NCI-H2171 treated with DMSO at 0.1 percent for 48 hours (cell line): Measurements from ENCODE around the gene THSD1.
"Not testable (repeated sequence)": the region's sequence is repeated elsewhere in the genome, so short reads cannot be mapped to it uniquely, and the experiment has no call there.

Experiments used
- DNase-seq: peaks from one replicate; lab custom pipeline; 2025; lab: John Stamatoyannopoulos, UW

The THSD1 gene

GRCh38 chr13:52408071-52408658, 2.2 kb upstream of the THSD1 start:
- not testable (repeated sequence) for DNase-seq

DNA sequence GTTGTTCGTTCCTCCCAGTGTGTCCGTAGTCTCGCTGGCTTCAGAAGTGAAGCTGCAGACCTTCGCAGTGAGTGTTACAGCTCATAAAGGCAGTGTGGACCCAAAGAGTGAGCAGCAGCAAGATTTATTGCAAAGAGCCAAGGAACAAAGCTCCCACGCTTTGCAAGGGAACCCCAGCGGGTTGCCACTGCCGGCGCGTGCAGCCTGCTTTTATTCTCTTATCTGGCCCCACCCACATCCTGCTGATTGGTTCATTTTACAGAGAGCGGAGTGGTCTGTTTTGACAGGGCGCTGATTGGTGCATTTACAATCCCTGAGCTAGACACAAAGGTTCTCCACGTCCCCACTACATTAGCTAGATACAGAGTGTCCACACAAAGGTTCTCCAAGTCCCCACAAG, 1.5 kb upstream of the THSD1 start:
- DNase-seq, result not testable (repeated sequence)

DNA sequence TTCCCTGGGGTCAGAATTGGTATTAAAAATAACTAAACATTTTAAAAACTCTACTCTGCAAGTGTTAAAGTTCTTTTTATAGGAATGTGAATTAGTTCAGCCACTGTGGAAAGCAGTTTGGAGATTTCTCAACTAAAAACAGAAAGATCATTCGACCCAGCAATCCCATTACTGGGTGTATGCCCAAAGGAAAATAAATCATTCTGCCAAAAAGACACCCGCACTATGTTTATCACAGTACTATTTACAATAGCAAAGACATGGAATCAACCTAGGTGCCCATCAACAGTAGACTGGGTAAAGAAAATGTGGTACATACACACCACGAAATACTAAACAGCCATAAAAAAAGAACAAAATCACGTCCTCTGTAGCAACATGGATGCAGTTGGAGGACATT, 657 bp upstream of the THSD1 start:
- no peak for DNase-seq

- DNase-seq, result no peak
Measured at GRCh38 chr13:52405369-52405766, 604 bp downstream of the THSD1 start.

- DNase-seq, result no peak
Measured at GRCh38 chr13:52399708-52400107, 6.3 kb downstream of the THSD1 start.

DNA sequence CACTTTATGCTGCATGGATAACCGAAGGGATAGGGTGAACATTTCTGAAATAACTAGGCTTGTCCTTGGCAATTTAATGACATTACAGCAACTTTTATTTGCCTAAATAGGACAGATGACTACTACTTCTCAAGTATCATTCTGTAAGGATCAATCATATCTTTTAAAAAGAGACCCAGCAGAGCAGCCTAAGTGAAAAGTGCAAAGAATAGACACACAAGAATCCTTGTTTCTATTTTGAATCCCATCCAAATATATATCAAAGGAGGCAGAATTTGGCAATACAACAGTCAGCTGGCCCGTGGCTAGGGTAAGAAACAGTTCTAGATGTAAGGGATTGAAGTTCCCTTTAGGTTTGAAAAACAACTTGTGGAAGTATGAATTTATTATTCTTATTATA, 6.9 kb downstream of the THSD1 start:
- DNase-seq, result no peak

DNA sequence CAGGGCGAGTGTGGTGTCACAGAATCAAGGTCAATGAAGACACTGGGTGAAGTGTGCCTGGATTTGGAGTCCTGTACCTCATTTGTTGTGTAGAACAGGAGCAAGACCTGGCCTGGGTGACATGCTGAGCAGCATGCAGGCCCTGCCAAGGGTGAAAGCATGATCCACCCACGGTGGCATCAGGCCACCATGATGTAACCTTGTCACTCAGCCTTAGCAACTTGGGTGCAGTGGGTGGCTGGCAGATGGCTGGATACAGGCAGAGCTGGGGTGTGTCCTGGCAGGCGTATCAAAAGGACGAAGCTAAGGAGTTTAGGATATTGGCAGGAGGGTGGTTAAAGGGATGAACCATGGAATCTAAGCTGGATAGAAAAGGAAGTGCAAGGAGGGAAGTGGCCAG, 10.3 kb downstream of the THSD1 start:
- DNase-seq, result no peak

DNA sequence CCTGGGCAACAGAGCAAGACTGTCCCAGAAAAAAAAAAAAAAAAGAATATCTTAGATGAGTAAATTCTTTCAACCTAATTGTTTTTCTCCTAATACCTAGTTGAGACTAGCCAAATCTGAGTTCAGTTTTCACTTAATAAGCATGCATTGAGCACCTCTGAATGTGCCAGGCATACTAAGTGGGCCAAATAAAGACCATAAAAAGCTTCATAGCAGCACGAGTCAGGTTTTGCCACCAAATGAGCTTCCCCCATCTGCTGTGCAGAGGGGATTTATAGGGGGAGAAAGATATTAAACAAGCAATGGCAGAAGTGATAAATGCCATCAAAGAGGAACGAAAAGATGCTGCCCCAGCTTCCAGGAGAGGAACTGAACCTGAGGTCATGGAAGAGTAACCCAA, 11.4 kb downstream of the THSD1 start:
- DNase-seq, result no peak

DNA sequence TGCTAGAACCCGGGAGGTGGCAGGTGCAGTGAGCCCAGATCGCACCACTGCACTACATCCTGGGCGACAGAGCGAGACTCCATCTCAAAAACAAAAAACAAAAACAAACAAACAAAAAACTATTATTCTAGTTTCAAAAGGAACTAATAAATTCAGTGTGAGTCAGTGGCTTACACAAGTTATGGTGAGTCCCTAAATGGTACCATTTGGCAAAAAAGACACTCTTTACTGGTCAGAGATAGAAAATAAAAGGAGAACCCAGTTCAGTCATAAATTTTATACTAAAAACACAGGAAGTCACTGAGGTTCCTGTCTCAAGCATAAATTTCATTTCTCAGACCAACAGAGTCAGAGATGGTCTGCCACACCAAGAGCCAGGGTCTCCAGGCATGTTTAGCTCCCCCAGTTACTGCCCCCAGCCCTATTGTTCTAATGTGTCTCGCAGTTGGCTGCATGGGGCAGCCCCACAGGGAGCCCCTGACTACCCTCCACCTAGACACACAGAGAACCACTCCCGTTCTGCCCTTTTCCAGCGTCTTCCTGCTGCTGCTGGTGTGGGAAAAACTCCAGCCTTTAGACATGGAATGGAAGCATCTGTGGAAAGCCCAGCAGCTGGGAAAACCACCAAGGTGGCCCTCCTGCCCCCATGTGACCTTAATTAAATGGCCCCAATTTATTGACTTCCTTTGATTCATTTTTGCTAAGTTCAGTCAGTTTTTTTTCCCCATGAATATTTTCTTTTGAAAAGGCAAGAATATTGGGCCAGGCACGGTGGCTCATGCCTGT, 12.2 kb downstream of the THSD1 start:
- DNase-seq, result no peak

DNA sequence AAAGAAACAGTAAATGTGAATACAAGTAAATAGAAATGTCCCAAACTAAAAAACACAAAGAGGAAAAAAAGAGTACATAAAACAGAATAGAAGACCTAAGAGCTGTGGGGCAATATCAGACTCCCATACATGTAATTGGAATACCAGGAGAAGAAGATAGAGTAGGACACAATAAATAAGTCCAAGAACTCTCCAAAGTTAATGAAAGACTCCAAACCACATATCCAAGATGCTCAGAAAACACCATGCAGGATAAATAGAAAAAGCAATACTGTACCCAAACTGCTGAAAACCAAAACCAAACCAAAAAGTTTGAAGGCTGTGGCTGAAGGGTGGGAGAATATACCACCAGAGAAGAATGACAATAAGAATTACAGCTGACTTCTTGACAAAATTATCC, 18.3 kb downstream of the THSD1 start:
- DNase-seq, result no peak

GRCh38 chr13:52385870-52386269, 20.1 kb downstream of the THSD1 start:
- DNase-seq, result no peak

GRCh38 chr13:52383366-52383765, 22.6 kb downstream of the THSD1 start:
- DNase-seq, result no peak

- DNase-seq, result no peak
Measured at GRCh38 chr13:52378312-52378711, 27.7 kb downstream of the THSD1 start.

- no peak for DNase-seq
Measured at GRCh38 chr13:52377898-52378297, 28.1 kb downstream of the THSD1 start.

DNA sequence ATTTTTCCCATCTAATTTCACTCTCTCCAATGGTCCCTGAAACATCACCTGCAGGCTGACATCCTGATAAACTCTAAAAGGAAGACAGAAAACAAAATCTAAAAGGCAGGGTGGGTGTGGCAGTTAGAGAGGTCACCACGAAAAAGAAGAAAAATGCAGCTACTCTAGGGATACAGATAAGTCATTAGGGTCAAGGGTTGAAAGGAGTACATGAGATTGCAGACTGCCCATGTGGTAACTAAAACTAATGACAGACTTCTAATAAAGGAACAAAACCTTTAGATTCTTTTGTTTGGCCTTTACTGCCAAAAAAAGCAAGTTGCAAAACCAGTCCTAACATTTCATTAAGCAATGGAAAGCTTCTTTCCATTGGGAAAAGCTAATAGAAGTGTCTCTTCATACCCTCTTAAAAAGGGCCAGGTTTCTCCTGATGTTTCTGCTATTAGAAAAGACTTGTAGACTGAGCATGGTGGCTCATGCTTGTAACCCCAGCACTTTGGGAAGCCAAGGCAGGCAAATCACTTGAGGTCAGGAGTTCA, 31.0 kb downstream of the THSD1 start:
- no peak for DNase-seq

DNA sequence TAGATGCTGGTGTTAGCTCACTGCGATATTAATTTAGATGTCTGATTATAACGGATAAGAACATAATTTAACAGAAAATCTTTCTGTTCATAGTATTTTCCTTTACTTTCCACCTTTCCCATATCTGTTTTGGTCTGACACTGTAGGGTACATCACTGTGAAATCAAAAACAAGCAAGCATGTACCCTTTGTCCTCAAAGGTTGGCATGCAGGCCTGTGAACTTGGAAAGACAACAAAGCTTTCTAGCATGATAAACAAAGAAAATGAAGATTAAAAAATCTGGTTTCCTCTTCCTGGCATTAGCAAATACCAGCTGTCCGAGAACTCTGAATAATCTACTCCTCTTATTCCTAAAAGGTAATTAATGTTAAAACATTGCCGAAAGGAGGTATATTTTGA, 31.6 kb downstream of the THSD1 start:
- DNase-seq, result no peak

DNA sequence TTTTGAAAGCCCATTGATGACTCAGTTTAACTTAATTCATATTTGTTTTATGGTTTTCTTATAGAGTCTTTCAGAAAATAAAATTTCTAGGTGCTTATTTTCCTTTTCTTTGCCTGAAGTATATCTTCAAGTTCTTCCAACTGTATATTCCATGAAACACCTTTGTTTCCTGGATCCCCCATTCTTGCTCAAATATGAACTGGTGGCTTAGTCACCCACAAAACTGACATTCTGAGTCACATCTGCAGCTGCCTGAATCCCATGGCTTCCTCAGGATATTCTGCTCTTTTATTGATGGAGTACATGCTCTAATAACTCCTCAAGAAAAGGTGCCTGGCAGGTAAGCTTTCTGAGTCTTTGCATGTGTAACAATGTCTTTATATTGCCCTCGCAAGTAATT, 32.7 kb downstream of the THSD1 start:
- not testable (repeated sequence) for DNase-seq

GRCh38 chr13:52371736-52372247, 34.2 kb downstream of the THSD1 start:
- no peak for DNase-seq

GRCh38 chr13:52366291-52366690, 39.7 kb downstream of the THSD1 start:
- DNase-seq, result no peak

DNA sequence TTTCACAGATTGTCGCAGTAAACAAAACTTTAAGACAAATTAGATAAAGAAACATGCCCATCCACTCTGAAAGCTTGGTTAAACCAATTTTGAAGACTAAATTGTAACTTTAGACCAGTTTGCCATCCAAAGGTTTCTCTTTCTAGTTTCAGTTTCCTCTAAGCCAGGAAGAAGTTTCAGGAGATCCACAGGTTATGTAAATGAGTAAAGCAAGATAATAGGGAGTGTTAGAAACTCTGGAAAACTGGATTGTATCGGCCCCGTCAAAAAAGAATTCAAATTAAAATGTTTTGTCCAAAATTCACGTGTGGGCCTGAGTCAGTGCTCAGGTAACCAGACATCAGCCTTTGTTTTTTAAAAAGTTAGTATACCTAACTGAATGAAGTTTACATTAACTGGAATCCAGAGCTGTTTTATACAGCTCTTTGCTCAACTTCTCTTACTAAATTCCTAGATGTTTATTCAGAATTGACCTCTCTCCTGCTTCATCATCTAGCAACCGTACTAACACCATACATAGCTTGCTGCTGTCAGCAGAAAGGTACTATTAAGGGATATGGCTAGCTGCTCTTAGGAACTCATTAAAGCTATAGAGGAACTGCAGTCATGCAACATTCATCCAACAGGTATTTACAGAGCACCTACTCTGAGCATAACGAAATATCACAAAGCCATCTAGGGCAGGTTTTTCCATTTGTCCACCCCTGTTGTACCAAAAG, 43.6 kb downstream of the THSD1 start:
- DNase-seq, result not testable (repeated sequence)

- no peak for DNase-seq
Measured at GRCh38 chr13:52361225-52361624, 44.7 kb downstream of the THSD1 start.

DNA sequence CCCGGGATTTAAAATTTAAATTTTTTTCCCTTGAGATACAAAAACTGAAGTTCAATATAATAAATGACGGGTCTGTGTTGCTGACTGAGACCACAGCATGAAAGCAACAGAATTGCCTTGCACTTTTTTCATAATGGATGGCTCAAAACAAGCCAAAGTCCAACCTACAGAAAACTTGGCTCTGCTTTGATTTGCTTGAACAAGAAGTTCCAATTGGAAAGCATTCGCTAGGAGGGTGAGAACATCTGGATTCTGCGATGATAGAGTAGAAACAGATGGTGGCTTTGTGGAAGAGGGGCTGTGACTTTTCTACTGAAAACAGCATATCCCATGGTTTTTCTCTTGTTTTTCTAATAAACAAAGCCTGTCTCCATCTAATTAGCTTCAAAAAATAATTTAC, 46.4 kb downstream of the THSD1 start:
- DNase-seq, result peak; percentile 30

- no peak for DNase-seq
Measured at GRCh38 chr13:52356327-52356726, 49.6 kb downstream of the THSD1 start.
